Stimulated activated CD8-positive, alpha-beta memory T cell treated with anti-CD3 and anti-CD28 coated beads, Interleukin-7, amount 100 ng/mL, for 1 hour (primary cell): ENCODE data around the gene NPC1L1.
"Not testable (repeated sequence)": the region's sequence is repeated elsewhere in the genome, so short reads cannot be mapped to it uniquely, and the experiment has no call there.

Source experiments
- DNase-seq, 2 donors: peaks; one replicate each; pipeline ENCODE4 v3.0.0-alpha.2; 2020; ENCODE audit warnings: low read depth in 2 of 2

The NPC1L1 gene

DNA sequence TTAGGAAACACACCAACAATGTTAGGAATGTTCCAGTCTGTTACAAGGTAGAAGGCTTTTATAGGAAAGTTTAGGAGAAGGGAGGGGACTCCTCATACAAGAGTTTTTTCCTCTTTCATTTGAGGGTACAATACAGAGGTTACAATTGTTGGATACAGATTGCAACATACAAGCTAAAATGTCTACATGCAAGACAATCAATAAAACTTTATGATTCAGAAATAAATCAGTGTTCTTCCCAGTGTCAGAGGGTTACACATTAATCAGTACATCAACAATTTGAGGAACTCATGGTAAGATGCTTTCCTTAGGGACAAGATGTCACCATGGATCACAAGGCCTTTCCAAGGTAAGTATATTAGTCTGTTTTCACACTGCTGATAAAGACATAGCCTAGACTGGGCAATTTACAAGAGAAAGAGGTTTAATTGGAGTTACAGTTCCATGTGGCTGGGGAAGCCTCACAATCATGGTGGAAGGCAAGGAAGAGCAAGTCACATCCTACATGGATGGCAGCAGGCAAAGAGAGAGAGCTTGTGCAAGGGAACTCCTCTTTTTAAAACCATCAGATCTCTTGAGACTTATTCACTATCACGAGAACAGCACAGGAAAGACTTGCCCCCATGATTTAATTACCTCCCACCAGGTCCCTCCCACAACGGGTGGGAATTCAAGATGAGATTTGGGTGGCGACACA, 34.4 kb downstream of the NPC1L1 start:
- DNase-seq = not testable (repeated sequence)

DNA sequence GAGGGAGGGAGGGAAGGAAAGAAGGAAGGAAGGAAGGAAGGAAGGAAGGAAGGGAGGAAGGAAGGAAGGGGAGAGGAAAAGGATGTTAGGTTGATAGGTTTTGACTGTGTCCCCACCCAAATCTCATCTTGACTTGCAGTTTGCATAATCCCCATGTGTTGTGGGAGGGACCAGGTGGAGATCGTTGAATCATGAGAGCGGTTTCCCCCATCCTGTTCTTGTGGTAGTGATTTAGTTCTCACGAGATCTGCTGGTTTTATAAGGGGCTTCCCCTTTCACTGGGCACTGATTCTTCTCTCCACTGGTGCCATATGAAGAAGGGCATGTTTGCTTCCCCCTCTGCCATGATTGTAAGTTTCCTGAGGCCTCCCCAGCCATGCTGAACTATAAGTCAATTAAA, 35.5 kb downstream of the NPC1L1 start:
- no peak for DNase-seq

- DNase-seq = no peak
Measured at GRCh38 chr7:44498230-44498954, 42.7 kb downstream of the NPC1L1 start.

DNA sequence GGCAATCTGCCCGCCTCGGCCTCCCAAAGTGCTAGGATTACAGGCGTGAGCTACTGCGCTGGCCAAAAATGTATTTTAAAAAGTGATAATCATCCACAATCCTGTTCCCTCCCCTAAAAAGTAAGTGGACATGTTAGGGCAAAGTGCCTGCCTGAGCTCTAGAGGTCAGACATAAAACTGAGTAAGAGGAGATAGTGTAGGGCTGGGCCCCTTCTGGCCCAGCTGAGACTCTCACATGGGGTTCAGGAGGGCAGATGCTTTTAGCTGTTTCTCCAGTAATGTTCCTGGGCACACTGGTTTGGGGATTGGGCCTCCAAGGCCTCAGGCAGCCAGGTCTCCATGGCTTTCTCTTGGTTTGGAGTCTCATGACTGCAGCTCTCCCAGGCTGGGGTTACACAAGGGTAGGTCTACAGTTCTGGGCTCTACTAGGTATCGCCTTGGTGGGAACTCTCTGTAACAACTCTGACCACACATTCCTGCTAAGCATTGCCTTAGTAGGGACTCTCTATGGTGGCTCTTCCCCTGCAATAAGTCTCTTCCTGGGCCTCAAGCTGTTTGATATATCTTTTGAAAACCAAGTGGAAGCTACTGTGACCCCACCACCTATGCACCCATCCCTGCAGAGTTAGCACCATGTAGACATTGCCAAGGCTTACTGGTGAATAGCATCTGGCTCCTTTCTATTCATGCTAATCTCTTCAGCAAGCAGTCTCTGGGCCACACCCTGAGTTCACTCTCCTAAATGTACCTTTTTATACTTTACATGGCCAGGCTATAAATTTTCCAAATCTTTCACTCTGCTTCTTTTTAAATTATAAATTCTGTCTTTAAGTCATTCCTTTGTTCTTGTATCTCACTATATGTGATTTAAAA, 43.7 kb downstream of the NPC1L1 start:
- no peak for DNase-seq

GRCh38 chr7:44496385-44496784, 44.7 kb downstream of the NPC1L1 start:
- DNase-seq = no peak

DNA sequence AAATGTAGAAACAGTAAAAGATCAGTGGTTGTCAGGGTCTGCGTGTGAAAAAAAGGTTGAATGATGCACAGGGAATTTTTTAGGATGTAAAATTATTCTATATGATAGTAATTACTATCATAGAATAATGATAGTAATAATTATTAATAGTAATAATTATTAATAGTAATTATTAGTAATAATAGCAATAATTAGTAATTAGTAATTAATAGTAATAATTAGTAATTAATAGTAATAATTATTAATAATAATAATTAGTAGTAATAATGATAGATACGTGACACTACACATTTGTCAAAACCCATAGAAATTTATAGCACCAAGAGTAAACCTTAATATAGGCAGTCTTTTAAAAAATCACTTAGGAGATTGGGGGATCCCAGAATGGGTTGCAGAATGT, 46.2 kb downstream of the NPC1L1 start:
- no peak for DNase-seq

- no peak for DNase-seq
Measured at GRCh38 chr7:44491229-44491628, 49.9 kb downstream of the NPC1L1 start.

DNA sequence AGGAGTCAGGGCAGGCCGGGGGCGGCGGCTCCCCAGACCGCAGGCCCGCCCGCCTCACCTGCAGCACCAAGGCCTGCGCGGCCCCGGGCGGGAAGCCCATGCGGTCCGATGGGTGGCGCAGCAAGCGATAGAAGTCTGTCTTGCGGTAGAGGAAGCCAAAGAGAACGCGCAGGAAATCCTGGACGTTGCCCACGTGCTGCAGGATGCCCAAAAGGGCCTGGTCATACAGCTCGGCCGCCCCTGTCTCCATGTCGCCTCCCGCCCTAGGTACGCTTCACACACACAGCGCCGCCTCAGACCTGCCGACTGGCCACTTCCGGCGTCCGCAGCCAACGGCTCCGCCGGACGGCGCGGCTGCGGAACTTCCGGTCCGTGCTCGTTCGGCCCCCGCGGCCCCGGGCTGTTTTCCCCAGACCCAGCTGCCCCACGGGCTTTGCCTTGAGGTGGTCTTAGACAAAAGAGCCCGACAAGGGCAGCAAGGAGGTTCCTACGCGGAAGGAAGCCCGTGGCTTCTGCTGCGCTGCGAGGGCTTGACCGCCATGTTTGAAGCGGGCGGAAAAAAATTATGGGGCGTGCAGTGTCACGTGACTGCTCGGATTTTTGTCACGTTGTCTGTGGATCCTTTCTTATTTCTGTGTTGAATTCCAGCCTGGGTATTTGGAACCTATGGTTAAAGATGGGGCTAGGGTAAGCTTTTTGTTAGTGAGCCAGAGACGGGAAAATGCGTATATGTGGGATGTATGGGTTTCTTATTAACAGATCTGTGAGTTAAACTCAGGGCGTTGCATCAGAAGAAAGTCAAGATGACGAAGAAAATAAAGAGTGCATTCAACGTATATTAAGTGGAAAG, 50.6 kb downstream of the NPC1L1 start, which contains the start of gene NUDCD3:
TSS of gene NUDCD3 (minus strand) at position 308 of the 850 bp plus-strand sequence. CDS start at position 250, 58 bp downstream.
- peak; percentile 63 to 66 for DNase-seq

- peak in 1 of 2 donors; percentile 3 for DNase-seq
Measured at GRCh38 chr7:44489955-44490350, 51.2 kb downstream of the NPC1L1 start.

GRCh38 chr7:44488955-44489354, 52.2 kb downstream of the NPC1L1 start:
- no peak for DNase-seq

- no peak for DNase-seq
Measured at GRCh38 chr7:44486693-44487092, 54.4 kb downstream of the NPC1L1 start.

- DNase-seq = no peak
Measured at GRCh38 chr7:44486001-44486400, 55.1 kb downstream of the NPC1L1 start.

- no peak for DNase-seq
Measured at GRCh38 chr7:44484482-44485313, 56.4 kb downstream of the NPC1L1 start.

- no peak for DNase-seq
Measured at GRCh38 chr7:44482502-44483485, 58.3 kb downstream of the NPC1L1 start.

DNA sequence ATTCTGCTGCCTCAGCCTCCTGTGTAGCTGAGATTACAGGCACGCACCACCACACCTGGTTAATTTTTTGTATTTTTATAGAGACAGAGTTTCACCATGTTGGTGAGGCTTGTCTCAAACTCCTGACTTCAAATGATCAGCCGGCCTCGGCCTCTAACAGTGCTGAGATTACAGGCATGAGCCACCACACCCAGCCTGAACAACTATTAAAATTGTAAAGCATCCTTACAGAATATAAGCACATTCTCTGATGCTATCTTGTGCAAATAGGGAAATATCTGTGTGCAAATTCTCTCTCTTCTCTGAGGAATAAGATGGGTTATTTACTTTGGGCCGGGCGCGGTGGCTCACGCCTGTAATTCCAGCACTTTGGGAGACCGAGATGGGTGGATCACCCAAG, 63.2 kb downstream of the NPC1L1 start:
- DNase-seq = no peak

GRCh38 chr7:44477063-44477830, 63.9 kb downstream of the NPC1L1 start:
- peak; percentile 22 to 23 for DNase-seq

DNA sequence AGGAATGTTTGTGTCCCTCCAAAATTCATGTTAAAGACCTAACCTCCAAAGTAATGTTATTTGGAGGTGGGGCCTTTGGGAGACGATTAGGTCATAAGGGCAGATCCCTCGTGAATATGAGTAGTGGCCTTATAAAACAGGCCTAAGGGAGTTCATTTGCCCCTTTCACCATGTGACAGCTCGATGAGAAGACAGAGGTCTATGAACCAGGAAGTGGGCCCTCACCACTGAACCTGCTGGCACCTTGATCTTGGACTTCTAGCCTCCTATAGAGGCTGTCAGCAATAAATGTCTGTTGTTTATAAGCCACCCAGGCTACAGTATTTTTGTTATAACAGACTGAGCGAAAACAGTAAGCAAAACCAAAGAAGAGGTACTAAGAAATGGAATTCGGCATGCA, 64.8 kb downstream of the NPC1L1 start:
- DNase-seq = no peak

- DNase-seq = no peak
Measured at GRCh38 chr7:44473295-44473694, 67.8 kb downstream of the NPC1L1 start.
